Activated naive CD8-positive, alpha-beta T cell treated with anti-CD3 and anti-CD28 coated beads for 36 hours (primary cell): ENCODE results near the gene ACAN. TPM values are rescaled to one million over a fixed set of nuclear protein-coding genes. Genes with fewer than 3 reads are reported as not detected.

Experiments
- DNase-seq: peaks from one replicate; pipeline ENCODE4 v3.0.0; 2021
- H3K27ac Mint-ChIP-seq: one replicate; pipeline ENCODE4 v1.8.0; 2022; ENCODE audit warnings: mild to moderate bottlenecking, moderate library complexity, mixed read lengths
- H3K27me3 Mint-ChIP-seq: one replicate; pipeline ENCODE4 v1.8.0; 2022; ENCODE audit warnings: mild to moderate bottlenecking, mixed read lengths
- H3K36me3 Mint-ChIP-seq: one replicate; pipeline ENCODE4 v1.8.0; 2021; ENCODE audit warnings: mild to moderate bottlenecking, mixed read lengths
- H3K4me1 Mint-ChIP-seq: one replicate; pipeline ENCODE4 v1.8.0; 2021; ENCODE audit warnings: mixed read lengths
- H3K4me3 Mint-ChIP-seq: one replicate; pipeline ENCODE4 v1.8.0; 2022; ENCODE audit warnings: mild to moderate bottlenecking, moderate library complexity, mixed read lengths
- H3K9me3 Mint-ChIP-seq: one replicate; pipeline ENCODE4 v1.8.0; 2022; ENCODE audit warnings: mixed read lengths
- total RNA-seq, 2 experiments: library from RNA; stranded (reverse); gene quantifications; one replicate each; pipeline ENCODE4 v1.2.3, GENCODE V29; 2021

ACAN gene
- total RNA-seq, 2 experiments from 2014 or later = not detected

- H3K9me3 Mint-ChIP-seq = no peaks in the 10 kb centered on the region
- no peak for DNase-seq
- no peak overlapping the region for H3K27ac Mint-ChIP-seq
- no peak overlapping the region for H3K4me3 Mint-ChIP-seq
- H3K27me3 Mint-ChIP-seq = peaks cover 10% of the 10 kb centered on the region
- no peaks in the 10 kb centered on the region for H3K4me1 Mint-ChIP-seq
- no peaks in the 10 kb centered on the region for H3K36me3 Mint-ChIP-seq
Observed at GRCh38 chr15:88818920-88819319, 15.7 kb downstream of the ACAN start.

GRCh38 chr15:88821993-88822392, 18.8 kb downstream of the ACAN start:
- Mint-ChIP-seq H3K36me3 (no peaks in the 10 kb centered on the region), H3K4me1 (no peaks in the 10 kb centered on the region), H3K27ac (no peak overlapping the region), H3K27me3 (peaks cover 4% of the 10 kb centered on the region), H3K9me3 (no peaks in the 10 kb centered on the region), H3K4me3 (no peak overlapping the region)
- no peak for DNase-seq

GRCh38 chr15:88828791-88829190, 25.6 kb downstream of the ACAN start:
- Mint-ChIP-seq H3K27ac (no peak overlapping the region), H3K36me3 (no peaks in the 10 kb centered on the region), H3K27me3 (no peaks in the 10 kb centered on the region), H3K4me1 (no peaks in the 10 kb centered on the region), H3K9me3 (no peaks in the 10 kb centered on the region), H3K4me3 (no peak overlapping the region)
- DNase-seq = no peak

GRCh38 chr15:88830016-88830415, 26.8 kb downstream of the ACAN start:
- Mint-ChIP-seq H3K36me3 (no peaks in the 10 kb centered on the region), H3K27me3 (no peaks in the 10 kb centered on the region), H3K4me1 (peaks cover 1% of the 10 kb centered on the region), H3K27ac (no peak overlapping the region), H3K4me3 (no peak overlapping the region), H3K9me3 (no peaks in the 10 kb centered on the region)
- no peak for DNase-seq

GRCh38 chr15:88832820-88833730, 29.8 kb downstream of the ACAN start:
- H3K27ac Mint-ChIP-seq = no peak overlapping the region
- no peaks in the 10 kb centered on the region for H3K36me3 Mint-ChIP-seq
- H3K27me3 Mint-ChIP-seq = no peaks in the 10 kb centered on the region
- H3K4me1 Mint-ChIP-seq = peaks cover 1% of the 10 kb centered on the region
- H3K4me3 Mint-ChIP-seq = no peak overlapping the region
- H3K9me3 Mint-ChIP-seq = no peaks in the 10 kb centered on the region
- DNase-seq = no peak

GRCh38 chr15:88833731-88834100, 30.5 kb downstream of the ACAN start:
- Mint-ChIP-seq H3K27ac (no peak overlapping the region), H3K36me3 (no peaks in the 10 kb centered on the region), H3K4me3 (no peak overlapping the region), H3K4me1 (peaks cover 1% of the 10 kb centered on the region), H3K9me3 (no peaks in the 10 kb centered on the region), H3K27me3 (peaks cover under 1% of the 10 kb centered on the region)
- no peak for DNase-seq

- peaks cover 3% of the 10 kb centered on the region for H3K27me3 Mint-ChIP-seq
- H3K4me1 Mint-ChIP-seq = peaks cover 1% of the 10 kb centered on the region
- DNase-seq = no peak
- H3K36me3 Mint-ChIP-seq = no peaks in the 10 kb centered on the region
- H3K4me3 Mint-ChIP-seq = no peak overlapping the region
- no peak overlapping the region for H3K27ac Mint-ChIP-seq
- H3K9me3 Mint-ChIP-seq = no peaks in the 10 kb centered on the region
Observed at GRCh38 chr15:88834211-88834812, 31.1 kb downstream of the ACAN start.

GRCh38 chr15:88835119-88835518, 31.9 kb downstream of the ACAN start:
- H3K36me3 Mint-ChIP-seq = no peaks in the 10 kb centered on the region
- no peaks in the 10 kb centered on the region for H3K9me3 Mint-ChIP-seq
- peaks cover 1% of the 10 kb centered on the region for H3K4me1 Mint-ChIP-seq
- peaks cover 3% of the 10 kb centered on the region for H3K27me3 Mint-ChIP-seq
- no peak overlapping the region for H3K27ac Mint-ChIP-seq
- no peak for DNase-seq
- H3K4me3 Mint-ChIP-seq = no peak overlapping the region

- Mint-ChIP-seq H3K27me3 (peaks cover 3% of the 10 kb centered on the region), H3K36me3 (no peaks in the 10 kb centered on the region), H3K4me3 (no peak overlapping the region), H3K9me3 (no peaks in the 10 kb centered on the region), H3K27ac (no peak overlapping the region), H3K4me1 (peaks cover 1% of the 10 kb centered on the region)
- no peak for DNase-seq
Observed at GRCh38 chr15:88835646-88836045, 32.4 kb downstream of the ACAN start.

GRCh38 chr15:88838667-88839066, 35.4 kb downstream of the ACAN start:
- no peak for DNase-seq
- Mint-ChIP-seq H3K4me3 (no peak overlapping the region), H3K27ac (no peak overlapping the region), H3K4me1 (peaks cover 1% of the 10 kb centered on the region), H3K9me3 (no peaks in the 10 kb centered on the region), H3K27me3 (peaks cover 3% of the 10 kb centered on the region), H3K36me3 (no peaks in the 10 kb centered on the region)

- H3K9me3 Mint-ChIP-seq = no peaks in the 10 kb centered on the region
- no peaks in the 10 kb centered on the region for H3K36me3 Mint-ChIP-seq
- H3K27me3 Mint-ChIP-seq = peaks cover 3% of the 10 kb centered on the region
- H3K27ac Mint-ChIP-seq = no peak overlapping the region
- H3K4me3 Mint-ChIP-seq = no peak overlapping the region
- no peak for DNase-seq
- peaks cover 1% of the 10 kb centered on the region for H3K4me1 Mint-ChIP-seq
Observed at GRCh38 chr15:88839146-88839545, 35.9 kb downstream of the ACAN start.

GRCh38 chr15:88839961-88840360, 36.7 kb downstream of the ACAN start:
- Mint-ChIP-seq H3K27me3 (peaks cover 3% of the 10 kb centered on the region), H3K36me3 (no peaks in the 10 kb centered on the region), H3K4me1 (peaks cover 6% of the 10 kb centered on the region), H3K27ac (no peak overlapping the region), H3K9me3 (no peaks in the 10 kb centered on the region), H3K4me3 (no peak overlapping the region)
- DNase-seq = no peak

- peaks cover 3% of the 10 kb centered on the region for H3K27me3 Mint-ChIP-seq
- H3K36me3 Mint-ChIP-seq = no peaks in the 10 kb centered on the region
- H3K4me3 Mint-ChIP-seq = no peak overlapping the region
- no peak for DNase-seq
- no peaks in the 10 kb centered on the region for H3K9me3 Mint-ChIP-seq
- H3K4me1 Mint-ChIP-seq = peaks cover 10% of the 10 kb centered on the region
- H3K27ac Mint-ChIP-seq = no peak overlapping the region
Observed at GRCh38 chr15:88841236-88841635, 38.0 kb downstream of the ACAN start.

- no peak overlapping the region for H3K27ac Mint-ChIP-seq
- H3K4me3 Mint-ChIP-seq = no peak overlapping the region
- H3K9me3 Mint-ChIP-seq = no peaks in the 10 kb centered on the region
- DNase-seq = no peak
- no peaks in the 10 kb centered on the region for H3K36me3 Mint-ChIP-seq
- peaks cover 3% of the 10 kb centered on the region for H3K27me3 Mint-ChIP-seq
- peaks cover 10% of the 10 kb centered on the region for H3K4me1 Mint-ChIP-seq
Observed at GRCh38 chr15:88842156-88842555, 38.9 kb downstream of the ACAN start.

GRCh38 chr15:88843334-88843733, 40.1 kb downstream of the ACAN start:
- Mint-ChIP-seq H3K4me3 (no peak overlapping the region), H3K27me3 (peaks cover 3% of the 10 kb centered on the region), H3K27ac (no peak overlapping the region), H3K36me3 (no peaks in the 10 kb centered on the region), H3K9me3 (no peaks in the 10 kb centered on the region), H3K4me1 (peaks cover 10% of the 10 kb centered on the region)
- DNase-seq = no peak
